Ovary (tissue), 10 donors: ENCODE measurements around the gene BRPF3. TPM values are rescaled to one million over a fixed set of nuclear protein-coding genes. Genes with fewer than 3 reads are reported as not detected.

Experiments
- DNase-seq, 5 donors: peaks; one replicate each; pipeline ENCODE4 v3.0.0-alpha.2; 2019 to 2020
- H3K27ac ChIP-seq, 2 donors: fragments of 200-600 bp; one replicate each; pipeline versions ENCODE4 v1.5.1 to v1.8.0; 2019 to 2022
- H3K27me3 ChIP-seq: fragments of 200-600 bp; one replicate; pipeline ENCODE4 v1.8.0; 2022
- H3K36me3 ChIP-seq: fragments of 200-600 bp; sonication (generic); one replicate; pipeline ENCODE4 v1.5.1; 2019
- H3K4me1 ChIP-seq: one replicate; pipeline ENCODE4 v1.8.1; 2013; ENCODE audit warnings: mild to moderate bottlenecking, moderate library complexity; ENCODE audit not compliant: insufficient read depth
- H3K4me3 ChIP-seq: fragments of 200-600 bp; sonication (generic); one replicate; pipeline ENCODE4 v1.5.1; 2017
- H3K9me3 ChIP-seq, 2 donors: fragments of 200-600 bp in 1 of 2; sonication (generic) in 1 of 2; one replicate each; pipeline versions ENCODE4 v1.5.1 to v1.8.1; 2013 to 2019; ENCODE audit warnings: mild to moderate bottlenecking in 1 of 2, moderate library complexity in 1 of 2
- CTCF ChIP-seq, 3 donors: fragments of 450-650 bp in 2 of 3; fragments of 200-600 bp in 1 of 3; IDR thresholded peaks; one replicate each; pipeline versions ENCODE4 v1.5.1 to v1.8.0; 2016 to 2022; ENCODE audit warnings: antibody characterized with exemption in 3 of 3, mild to moderate bottlenecking in 1 of 3
- EP300 ChIP-seq: sonication (generic); formaldehyde crosslinking; IDR thresholded peaks from one replicate; pipeline ENCODE4 v1.6.1; 2017; ENCODE audit warnings: antibody characterized with exemption
- POLR2A ChIP-seq: fragments of 450-650 bp; IDR thresholded peaks from one replicate; pipeline ENCODE4 v1.6.1; 2017; ENCODE audit warnings: antibody characterized with exemption, mild to moderate bottlenecking, moderate library complexity
- WGBS, 3 donors: extraction: QIAGEN DNeasy Blood & Tissue Kit in 1 of 3; methylation state at CpG; one replicate each; pipeline versions ENCODE4 v1.1.5 to v1.1.7; 2013 to 2017; 5-methylcytosine and 5-hydroxymethylcytosine counted together
- intact Hi-C, 4 donors: fragments of 100-400 bp; cut with DNase I; formaldehyde crosslinking; loops; one replicate each; pipeline versions ENCODE4 v1.11.0 to v1.15.1; 2022 to 2023
- long read RNA-seq, 3 donors: library from polyadenylated mRNA in 2 of 3; unstranded in 2 of 3; transcript quantifications; one replicate each; pipeline ENCODE4 v2.0.0 and lab custom pipeline, GENCODE V29; 2021 to 2026
- polyA plus RNA-seq, 2 donors: library from polyadenylated mRNA; stranded (reverse); fragments of 200-250 nt in 1 of 2; fragments of 350-450 nt in 1 of 2; fragmentation: Illumina TruSeq in 1 of 2; extraction: RNeasy Lipid Tissue Mini Kit (QIAGEN cat#74804) in 1 of 2; gene quantifications; one replicate each; pipeline ENCODE4 v1.2.3, GENCODE V29; 2013 to 2014
- total RNA-seq, 7 donors: library from RNA; depleted of rRNA in 2 of 7; stranded (reverse); fragments of >200 nt in 2 of 7; fragmentation: NEBNext Ultra II Directional in 3 of 7; extraction: Animal tissue kit (Norgen Biotek cat#: 25700) in 3 of 7; gene quantifications; one replicate each; pipeline versions ENCODE4 v1.1.0 to v1.2.4, GENCODE V29; 2016 to 2023
- donor health status: DM: no; HTN: no; CAD: no; lungs with moderate emphysema.
- donor health status: DM: no; HTN: no; CAD: no.
- donor health status: Bipolar disorder and iron deficiency.
- donor health status: DM: yes; HTN: yes; CAD: no.
- donor health status: DM: no; HTN: no; CAD: no.
- donor health status: DM: yes; HTN: yes; CAD: no.

Gene BRPF3
- 10 to 100 TPM; 15.7 to 34.5 (median 31.0) TPM for total RNA-seq
- polyA plus RNA-seq: 10 to 100 TPM; 18.2 to 30.3 TPM
- long read RNA-seq, donor 1, partial matches to known transcripts: 30 of 31 reads
- long read RNA-seq, donor 1, other reads (novel, unspliced or antisense): 1 of 31 reads
- long read RNA-seq, donor 2, full-length matches to known transcripts: 6 of 43 reads
- long read RNA-seq, donor 2, partial matches to known transcripts: 37 of 43 reads
- long read RNA-seq, donor 2, other reads (novel, unspliced or antisense): 0 of 43 reads
- long read RNA-seq, donor 3, full-length matches to known transcripts: 6 of 58 reads
- long read RNA-seq, donor 3, partial matches to known transcripts: 28 of 58 reads
- long read RNA-seq, donor 3, other reads (novel, unspliced or antisense): 24 of 58 reads

GRCh38 chr6:36196113-36196879 lies at the start of gene BRPF3:
Gene BRPF3, plus strand, starts transcription at chr6:36196744. Its CDS starts 3,579 bp downstream, at chr6:36200323.
- Histone ChIP-seq H3K27ac (peak within 1 kb of the TSS; percentile 86 to 97), H3K27me3 (no peaks in the 10 kb centered on the region), H3K9me3 (no peaks in the 10 kb centered on the region), H3K4me3 (peak within 1 kb of the TSS; percentile 61), H3K36me3 (no peaks in the 10 kb centered on the region), H3K4me1 (peaks cover 10% of the 10 kb centered on the region)
- TF ChIP-seq EP300 (no peak), POLR2A (no peak), CTCF (IDR thresholded peaks at IDR 0.05) (peak; percentile 20 to 87 (median 87))
- WGBS, 3 donors: 0 to 1% (median 1%) methylated on average over 39 to 79 of the region's 79 CpGs
- peak; percentile 84 to 88 (median 87) for DNase-seq
- intact Hi-C loops: loop anchor here in 1 of 4 donors (5.0 to 10.0 kb wide), 2 partner anchors 61 to 169 kb away; partner anchors contain the start of genes MAPK13 and MAPK14

GRCh38 chr6:36147294-36147693 lies 49.2 kb upstream of the BRPF3 start:
- 88 to 91% (median 90%) methylated on average over 3 of the region's 3 CpGs for whole genome bisulfite sequencing, 3 donors
- no peaks in the 10 kb centered on the region for H3K9me3 ChIP-seq
- intact Hi-C loops: no loop called here

GRCh38 chr6:36149476-36149875 lies 47.1 kb upstream of the BRPF3 start:
- peak in 1 of 5 donors; percentile 36 for DNase-seq
- no peaks in the 10 kb centered on the region for H3K36me3 ChIP-seq
- H3K4me1 ChIP-seq: no peaks in the 10 kb centered on the region
- intact Hi-C loops: no loop called here
- TF ChIP-seq CTCF (IDR thresholded peaks at IDR 0.05): no peak
- TF ChIP-seq EP300: no peak
- no peak for TF ChIP-seq POLR2A
- no peaks in the 10 kb centered on the region for H3K9me3 ChIP-seq
- no peak overlapping the region for H3K4me3 ChIP-seq
- peak overlapping the region in 1 of 2 donors; percentile 18 for H3K27ac ChIP-seq
- H3K27me3 ChIP-seq: no peaks in the 10 kb centered on the region

More at GRCh38 chr6:36147294-36147693, 49.2 kb upstream of the BRPF3 start:
- TF ChIP-seq CTCF (IDR thresholded peaks at IDR 0.05) (no peak), EP300 (no peak)
- Histone ChIP-seq H3K36me3 (no peaks in the 10 kb centered on the region), H3K4me3 (no peak overlapping the region), H3K4me1 (no peaks in the 10 kb centered on the region), H3K27me3 (no peaks in the 10 kb centered on the region), H3K27ac (no peak overlapping the region)
- no peak for DNase-seq

- no peak for TF ChIP-seq POLR2A
- TF ChIP-seq EP300: peak; percentile 71
- Histone ChIP-seq H3K27ac (peak overlapping the region in 1 of 2 donors; percentile 18), H3K27me3 (no peaks in the 10 kb centered on the region), H3K4me1 (no peaks in the 10 kb centered on the region), H3K9me3 (no peaks in the 10 kb centered on the region), H3K4me3 (no peak overlapping the region), H3K36me3 (no peaks in the 10 kb centered on the region)
- intact Hi-C loops: no loop called here
- DNase-seq: no peak
- 52 to 60% (median 55%) methylated on average over 3 of the region's 3 CpGs for WGBS, 3 donors
Measured at GRCh38 chr6:36150283-36150682, 46.3 kb upstream of the BRPF3 start.
